Stomach smooth muscle (tissue), 2 donors: Measurements from ENCODE around the gene CADM2.

Experiments used
- H3K27ac ChIP-seq: one replicate; pipeline ENCODE4 v1.7.0; 2013; ENCODE audit warnings: mild to moderate bottlenecking, low read length, inconsistent platforms
- H3K27me3 ChIP-seq, 2 donors: one replicate each; pipeline ENCODE4 v1.7.0; 2013; ENCODE audit warnings: low read length in 2 of 2; ENCODE audit not compliant: insufficient read depth in 2 of 2, control insufficient read depth in 1 of 2
- H3K36me3 ChIP-seq, 2 donors: one replicate each; pipeline ENCODE4 v1.7.0; 2013; ENCODE audit warnings: low read length in 2 of 2; ENCODE audit not compliant: control insufficient read depth in 2 of 2, insufficient read depth in 2 of 2
- H3K4me1 ChIP-seq: one replicate; pipeline ENCODE4 v1.7.0; 2013; ENCODE audit warnings: low read length; ENCODE audit not compliant: control insufficient read depth, insufficient read depth
- H3K4me3 ChIP-seq, 2 donors: one replicate each; pipeline ENCODE4 v1.7.0; 2013; ENCODE audit warnings: low read length in 2 of 2
- H3K9ac ChIP-seq, 2 donors: one replicate each; pipeline ENCODE4 v1.7.0; 2013; ENCODE audit warnings: low read length in 2 of 2, mild to moderate bottlenecking in 1 of 2
- H3K9me3 ChIP-seq, 2 donors: one replicate each; pipeline ENCODE4 v1.7.0; 2013; ENCODE audit warnings: low read length in 2 of 2; ENCODE audit not compliant: control insufficient read depth in 2 of 2
- donor health status: healthy.
- donor health status: Pancreatic carcinoma.

The CADM2 gene

GRCh38 chr3:85631070-85631469, 672.3 kb downstream of the CADM2 start:
- no peaks in the 10 kb centered on the region for H3K9me3 ChIP-seq
- H3K4me1 ChIP-seq = no peaks in the 10 kb centered on the region
- no peak overlapping the region for H3K9ac ChIP-seq
- H3K27ac ChIP-seq = no peak overlapping the region
- H3K36me3 ChIP-seq = no peaks in the 10 kb centered on the region
- no peaks in the 10 kb centered on the region for H3K27me3 ChIP-seq
- no peak overlapping the region for H3K4me3 ChIP-seq

GRCh38 chr3:85632921-85633320, 674.1 kb downstream of the CADM2 start:
- no peaks in the 10 kb centered on the region for H3K27me3 ChIP-seq
- H3K27ac ChIP-seq = no peak overlapping the region
- no peaks in the 10 kb centered on the region for H3K36me3 ChIP-seq
- no peak overlapping the region for H3K9ac ChIP-seq
- no peaks in the 10 kb centered on the region for H3K9me3 ChIP-seq
- H3K4me1 ChIP-seq = no peaks in the 10 kb centered on the region
- no peak overlapping the region for H3K4me3 ChIP-seq

- no peaks in the 10 kb centered on the region for H3K9me3 ChIP-seq
- no peaks in the 10 kb centered on the region for H3K36me3 ChIP-seq
- H3K9ac ChIP-seq = no peak overlapping the region
- H3K27ac ChIP-seq = no peak overlapping the region
- no peaks in the 10 kb centered on the region for H3K4me1 ChIP-seq
- H3K27me3 ChIP-seq = no peaks in the 10 kb centered on the region
- H3K4me3 ChIP-seq = no peak overlapping the region
Observed at GRCh38 chr3:85652360-85652759, 693.6 kb downstream of the CADM2 start.

- Histone ChIP-seq H3K36me3 (no peaks in the 10 kb centered on the region), H3K9ac (no peak overlapping the region), H3K27ac (no peak overlapping the region), H3K9me3 (no peaks in the 10 kb centered on the region), H3K27me3 (no peaks in the 10 kb centered on the region), H3K4me3 (no peak overlapping the region), H3K4me1 (no peaks in the 10 kb centered on the region)
Observed at GRCh38 chr3:85660451-85660850, 701.7 kb downstream of the CADM2 start.

GRCh38 chr3:85662462-85662861, 703.7 kb downstream of the CADM2 start:
- H3K9ac ChIP-seq = no peak overlapping the region
- no peaks in the 10 kb centered on the region for H3K27me3 ChIP-seq
- no peaks in the 10 kb centered on the region for H3K36me3 ChIP-seq
- no peaks in the 10 kb centered on the region for H3K4me1 ChIP-seq
- no peak overlapping the region for H3K4me3 ChIP-seq
- no peak overlapping the region for H3K27ac ChIP-seq
- H3K9me3 ChIP-seq = no peaks in the 10 kb centered on the region

- Histone ChIP-seq H3K4me1 (no peaks in the 10 kb centered on the region), H3K27me3 (no peaks in the 10 kb centered on the region), H3K9ac (no peak overlapping the region), H3K9me3 (no peaks in the 10 kb centered on the region), H3K4me3 (no peak overlapping the region), H3K36me3 (no peaks in the 10 kb centered on the region), H3K27ac (no peak overlapping the region)
Observed at GRCh38 chr3:85667744-85668143, 709.0 kb downstream of the CADM2 start.

GRCh38 chr3:85670634-85671205, 711.9 kb downstream of the CADM2 start:
- H3K9ac ChIP-seq = no peak overlapping the region
- H3K36me3 ChIP-seq = no peaks in the 10 kb centered on the region
- H3K9me3 ChIP-seq = no peaks in the 10 kb centered on the region
- no peaks in the 10 kb centered on the region for H3K27me3 ChIP-seq
- no peak overlapping the region for H3K4me3 ChIP-seq
- H3K4me1 ChIP-seq = no peaks in the 10 kb centered on the region
- no peak overlapping the region for H3K27ac ChIP-seq

GRCh38 chr3:85672761-85673160, 714.0 kb downstream of the CADM2 start:
- Histone ChIP-seq H3K9ac (no peak overlapping the region), H3K4me1 (no peaks in the 10 kb centered on the region), H3K4me3 (no peak overlapping the region), H3K9me3 (no peaks in the 10 kb centered on the region), H3K27ac (no peak overlapping the region), H3K27me3 (no peaks in the 10 kb centered on the region), H3K36me3 (no peaks in the 10 kb centered on the region)

GRCh38 chr3:85678713-85679112, 719.9 kb downstream of the CADM2 start:
- Histone ChIP-seq H3K9ac (no peak overlapping the region), H3K36me3 (no peaks in the 10 kb centered on the region), H3K4me1 (no peaks in the 10 kb centered on the region)

GRCh38 chr3:85681906-85682305, 723.1 kb downstream of the CADM2 start:
- Histone ChIP-seq H3K36me3 (no peaks in the 10 kb centered on the region), H3K9me3 (no peaks in the 10 kb centered on the region), H3K4me1 (no peaks in the 10 kb centered on the region), H3K4me3 (no peak overlapping the region), H3K9ac (no peak overlapping the region), H3K27me3 (no peaks in the 10 kb centered on the region), H3K27ac (no peak overlapping the region)

More at GRCh38 chr3:85678713-85679112, 719.9 kb downstream of the CADM2 start:
- Histone ChIP-seq H3K4me3 (no peak overlapping the region), H3K9me3 (no peaks in the 10 kb centered on the region), H3K27me3 (no peaks in the 10 kb centered on the region), H3K27ac (no peak overlapping the region)

- Histone ChIP-seq H3K4me1 (no peaks in the 10 kb centered on the region), H3K27me3 (no peaks in the 10 kb centered on the region), H3K4me3 (no peak overlapping the region), H3K27ac (no peak overlapping the region), H3K9me3 (no peaks in the 10 kb centered on the region), H3K36me3 (no peaks in the 10 kb centered on the region), H3K9ac (no peak overlapping the region)
Observed at GRCh38 chr3:85691196-85691595, 732.4 kb downstream of the CADM2 start.
